ENCODE measurements around the gene RSF1.
"Not testable (repeated sequence)": the region's sequence is repeated elsewhere in the genome, so short reads cannot be mapped to it uniquely, and the experiment has no call there.

Gene RSF1

GRCh38 chr11:77672264-77672663, 148.3 kb downstream of the RSF1 start:
- DNase-seq: no peak

- no peak for DNase-seq
Observed at GRCh38 chr11:77669848-77670511, 150.5 kb downstream of the RSF1 start.

GRCh38 chr11:77668760-77669159, 151.8 kb downstream of the RSF1 start:
- no peak for DNase-seq

- no peak for DNase-seq
Observed at GRCh38 chr11:77665240-77665965, 155.1 kb downstream of the RSF1 start.

DNA sequence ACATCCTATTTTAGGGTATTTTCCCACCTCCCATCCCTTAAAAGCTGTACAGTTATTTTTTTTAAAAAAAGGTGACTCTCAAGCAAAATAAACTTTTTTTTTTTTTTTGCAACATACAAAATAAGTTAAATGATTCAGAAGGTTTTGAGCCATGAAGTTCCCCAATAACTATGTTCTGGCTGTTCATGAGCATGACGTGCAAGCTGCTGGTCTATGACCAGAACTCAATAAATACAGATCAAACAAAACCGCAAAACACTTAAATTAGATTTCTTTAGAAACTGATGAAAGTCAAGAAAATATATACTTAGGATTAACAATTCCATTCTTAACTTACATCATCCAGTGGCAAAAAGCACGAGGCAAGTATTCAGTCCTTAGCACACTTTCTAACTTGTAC, 158.9 kb downstream of the RSF1 start:
- no peak for DNase-seq

- no peak for DNase-seq
Observed at GRCh38 chr11:77660947-77661346, 159.6 kb downstream of the RSF1 start.

- DNase-seq: no peak
Observed at GRCh38 chr11:77658213-77659013, 162.1 kb downstream of the RSF1 start.

DNA sequence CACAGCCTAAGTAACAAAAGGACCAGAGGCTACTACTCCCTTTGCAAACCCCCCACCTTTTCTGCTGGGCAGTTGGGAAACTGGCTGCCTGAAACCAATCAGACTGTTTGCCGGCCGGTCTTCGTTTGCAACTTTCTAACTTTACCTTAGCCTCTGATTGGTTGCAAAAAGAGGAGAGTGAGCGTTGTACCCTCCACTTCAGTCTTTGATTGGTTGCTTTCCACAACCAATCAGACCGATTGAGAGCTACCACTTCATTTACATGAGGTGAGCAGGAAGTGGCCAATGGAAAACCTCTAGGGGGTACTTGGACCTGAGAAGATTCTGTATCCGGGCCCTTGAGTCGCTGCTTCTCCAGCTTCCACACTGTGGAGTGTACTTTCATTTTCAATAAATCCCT, 164.2 kb downstream of the RSF1 start:
- DNase-seq: no peak

- DNase-seq: no peak
Observed at GRCh38 chr11:77654770-77655434, 165.6 kb downstream of the RSF1 start.

DNA sequence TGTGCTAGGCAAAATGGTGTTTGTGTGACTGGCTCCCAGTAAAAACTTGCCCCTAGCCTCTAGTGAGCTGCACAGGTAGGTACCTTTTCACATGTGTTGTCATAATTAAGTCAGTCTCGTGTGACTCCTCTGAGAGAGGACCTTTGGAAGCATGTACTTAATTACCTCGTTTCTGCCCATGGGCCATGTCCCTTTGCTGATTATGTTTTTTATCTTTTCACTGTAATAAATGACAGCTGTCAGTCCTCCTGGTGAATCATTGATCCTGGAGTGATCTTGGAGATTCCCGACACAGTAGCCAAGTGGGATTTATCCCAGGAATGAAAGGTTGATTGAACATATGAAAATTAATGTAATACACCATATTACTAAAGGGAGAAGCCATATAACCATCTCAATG, 170.4 kb downstream of the RSF1 start:
- no peak for DNase-seq

DNA sequence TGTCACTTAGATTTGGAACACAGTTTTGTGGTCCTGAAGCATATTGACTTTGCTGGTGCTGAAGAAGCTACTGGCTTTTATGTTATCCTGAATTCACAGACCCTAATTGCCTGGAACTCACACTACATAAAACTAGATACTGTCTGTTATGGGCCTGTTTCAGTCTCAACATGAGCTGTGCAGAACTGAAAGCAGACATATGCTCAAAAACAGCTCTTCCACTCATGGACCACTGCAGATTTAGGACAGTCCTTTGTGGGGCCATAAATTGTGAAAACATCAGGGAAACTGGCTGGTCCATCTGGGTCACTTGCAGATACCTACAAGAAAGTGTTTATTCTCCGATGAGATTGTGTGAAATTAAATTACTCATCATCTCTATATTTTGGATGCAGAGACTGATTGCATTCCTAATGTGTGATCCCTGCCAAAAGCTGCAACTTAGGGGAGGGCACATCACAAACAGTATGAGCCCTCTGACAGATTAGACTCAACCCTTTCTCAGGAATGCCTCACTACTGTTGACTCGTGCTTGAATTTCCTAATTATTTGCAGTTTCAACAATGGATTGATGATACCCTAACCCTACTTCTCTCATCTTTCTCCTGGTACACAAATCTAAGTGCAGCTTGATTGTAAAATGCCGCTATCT, 172.7 kb downstream of the RSF1 start:
- DNase-seq: no peak

DNA sequence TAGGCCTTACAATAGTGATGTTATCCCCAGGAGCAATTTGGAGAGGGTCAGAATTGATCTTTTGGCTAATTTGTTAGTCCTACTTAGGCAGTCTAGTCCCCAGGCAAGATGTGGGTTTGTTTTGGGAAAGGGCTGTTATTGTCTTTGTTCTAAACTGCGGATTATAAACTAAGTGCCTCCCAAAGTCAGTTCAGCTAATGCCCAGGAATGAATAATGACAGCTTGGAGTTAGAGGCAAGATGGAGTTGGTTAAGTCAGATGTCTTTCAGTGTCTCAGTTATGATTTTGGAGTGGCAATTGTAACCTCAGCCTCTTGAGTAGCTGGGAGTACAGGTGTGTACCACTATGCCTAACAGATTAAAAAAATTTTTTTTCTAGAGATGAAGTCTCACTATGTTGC, 175.6 kb downstream of the RSF1 start:
- no peak for DNase-seq

- no peak for DNase-seq
Observed at GRCh38 chr11:77642228-77642627, 178.3 kb downstream of the RSF1 start.

DNA sequence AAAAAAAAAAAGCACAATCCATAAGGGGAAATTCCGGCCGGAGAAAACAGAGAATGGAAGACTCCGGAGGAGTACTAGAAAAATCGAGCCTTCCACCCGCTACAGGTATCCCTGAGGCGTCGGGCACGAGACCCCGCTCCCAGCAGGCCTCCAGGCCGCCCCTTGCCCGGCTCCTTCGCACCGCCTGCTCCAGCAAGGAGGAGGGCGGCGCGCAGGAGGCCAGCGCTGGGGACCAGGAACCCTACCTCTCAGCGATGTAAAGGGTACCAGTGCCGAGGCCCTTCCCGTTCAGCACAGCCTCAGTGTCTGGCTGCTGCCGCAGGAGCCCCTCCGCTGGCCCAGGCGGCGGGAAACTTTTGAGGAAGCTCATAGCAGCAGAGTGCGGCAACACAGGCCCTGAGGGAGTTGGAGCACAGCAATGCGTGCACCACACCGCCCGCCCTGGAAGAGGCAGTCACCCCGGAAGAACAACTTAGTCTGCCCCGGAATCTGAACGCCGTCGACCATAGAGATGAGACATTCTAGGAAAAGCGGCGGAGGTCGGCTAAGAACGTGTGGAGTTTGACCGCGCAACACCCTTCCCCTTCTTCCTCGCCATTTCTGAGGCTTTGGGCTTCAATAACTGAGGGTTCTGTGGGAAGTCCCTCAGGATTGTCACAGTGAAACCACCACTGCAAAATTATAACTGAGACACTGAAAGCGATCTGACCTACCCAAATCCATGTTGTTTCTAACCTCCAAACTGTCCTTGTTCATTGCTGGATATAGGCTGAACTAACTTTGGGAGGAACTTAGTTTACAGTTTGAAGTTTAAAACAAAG, 183.0 kb downstream of the RSF1 start, which contains the start of gene CLNS1A:
Gene CLNS1A, minus strand, starts transcription at position 450 of the 821 bp plus-strand sequence. Its CDS starts 80 bp downstream, at position 370.
- peak; percentile 84 to 89 for DNase-seq

DNA sequence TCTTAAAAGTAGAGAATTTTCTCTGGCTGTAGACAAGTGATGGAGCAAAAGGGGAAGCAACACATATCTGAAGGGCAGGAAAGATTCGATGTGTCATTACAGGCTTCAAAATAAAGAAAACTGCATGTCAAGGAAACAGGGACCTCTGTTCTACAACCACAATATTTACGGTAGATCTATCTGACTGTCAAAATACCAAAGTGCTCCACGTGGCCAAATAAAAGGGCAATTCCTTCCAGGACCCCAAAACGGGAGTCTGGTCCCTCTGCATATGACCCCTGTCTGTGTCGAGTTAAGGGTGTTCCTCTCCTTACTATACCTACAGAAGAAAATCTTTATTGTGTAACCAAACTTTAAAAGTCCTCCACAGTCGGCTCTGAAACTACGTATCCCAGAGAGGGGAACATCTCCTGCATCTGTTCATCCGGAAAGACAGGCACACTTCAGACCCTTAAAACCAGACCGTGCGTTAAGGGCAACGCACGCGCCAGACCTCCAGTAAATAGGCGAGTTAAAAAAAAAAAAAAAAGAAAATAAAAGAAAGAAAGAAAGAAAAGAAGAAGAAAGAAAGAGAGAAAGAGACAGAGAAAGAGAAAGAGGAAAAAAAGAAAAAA, 183.7 kb downstream of the RSF1 start:
- DNase-seq: peak in 1 of 2 experiments; percentile 24

DNA sequence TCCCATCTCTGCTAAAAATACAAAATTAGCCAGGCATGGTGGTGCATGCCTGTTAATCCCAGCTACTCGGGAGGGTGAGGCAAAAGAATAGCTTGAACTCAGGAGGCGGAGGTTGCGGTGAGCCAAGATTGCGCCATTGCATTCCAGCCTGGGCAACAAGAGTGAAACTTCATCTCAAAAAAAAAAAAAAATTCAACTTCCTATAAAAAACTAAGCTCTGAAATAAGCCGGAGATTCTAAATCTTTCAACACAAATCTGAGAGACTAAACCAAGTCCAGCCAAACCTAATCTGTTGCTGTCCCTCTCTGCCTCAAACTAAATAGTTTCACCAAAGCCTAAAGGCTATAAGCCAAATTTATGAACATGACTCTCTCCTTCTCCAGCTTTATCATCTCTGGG, 186.6 kb downstream of the RSF1 start:
- DNase-seq: not testable (repeated sequence)

DNA sequence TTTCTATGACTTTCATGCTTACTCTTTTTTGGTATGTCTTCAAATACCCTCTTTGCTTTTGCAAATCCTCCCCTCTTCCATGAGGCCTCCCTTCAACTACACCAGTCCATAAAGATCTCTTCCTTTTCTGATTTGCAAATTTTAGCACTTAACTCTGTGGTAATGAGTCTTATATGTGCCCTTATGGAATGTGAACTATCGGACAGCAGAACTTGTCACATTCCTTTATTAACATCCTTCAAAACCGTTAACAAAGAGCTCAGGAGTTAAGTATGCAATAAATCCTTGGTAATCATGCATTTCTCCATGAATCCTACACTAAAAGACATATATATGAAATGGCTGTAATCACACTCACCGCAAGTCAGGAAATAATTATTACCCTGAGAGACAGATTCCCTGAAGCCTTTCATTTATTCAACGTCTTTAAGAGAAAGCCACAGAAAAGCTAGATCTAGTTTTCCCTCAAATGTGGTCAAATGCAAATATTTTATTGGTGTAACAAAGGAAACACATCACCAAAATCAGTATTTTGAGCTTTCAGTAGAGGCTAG, 190.3 kb downstream of the RSF1 start:
- no peak for DNase-seq

DNA sequence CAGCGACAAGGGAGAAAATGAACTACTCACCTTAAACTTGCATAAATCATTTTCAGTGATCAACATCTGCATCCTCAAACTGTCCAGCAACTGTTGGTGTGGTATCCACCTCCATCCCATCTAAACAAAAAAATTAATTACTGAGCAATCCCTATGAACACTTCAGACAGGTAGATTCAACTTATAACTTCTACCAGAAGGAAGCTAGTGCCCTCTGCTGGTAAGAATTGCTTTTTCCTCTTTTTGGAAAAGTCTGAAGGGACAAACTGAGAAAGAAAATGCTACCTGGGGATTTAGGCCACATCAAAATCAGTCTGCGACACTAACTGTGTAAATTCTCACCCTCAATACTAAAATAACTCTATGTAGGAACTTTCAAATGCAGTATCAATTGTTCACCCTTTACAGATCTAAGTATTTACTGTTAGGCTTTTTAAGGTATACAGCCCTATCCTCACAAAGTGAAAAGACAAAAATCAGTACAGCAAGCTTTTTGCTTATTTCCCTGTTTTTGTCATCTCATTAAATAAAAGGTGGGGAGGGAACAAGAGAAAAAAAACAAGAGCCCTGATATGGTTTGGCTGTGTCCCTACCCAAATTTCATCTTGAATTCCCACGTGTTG, 200.8 kb downstream of the RSF1 start:
- DNase-seq: no peak

GRCh38 chr11:77617892-77618291, 202.6 kb downstream of the RSF1 start:
- DNase-seq: no peak

- DNase-seq: no peak
Observed at GRCh38 chr11:77611921-77612320, 208.6 kb downstream of the RSF1 start.

Data from activated T-cell treated with anti-CD3 and anti-CD28 coated beads, Interleukin-2, amount 50 U/mL, for 48 hours (primary cell).